Stimulated activated memory B cell treated with anti-CD40 and anti-IgM and Interleukin-4, amounts not matched to agents 10 μg/mL and 1 μg/mL and 100 μg/mL, for 72 hours (primary cell): ENCODE results near the gene MAPK8IP1.
"Not testable (repeated sequence)": the region's sequence is repeated elsewhere in the genome, so short reads cannot be mapped to it uniquely, and the experiment has no call there.

Experiments
- ATAC-seq: fragments of 150-1000 bp; cut with Tn5 transposase; 2 replicates; pipeline ENCODE4 v1.10.0; 2021
- H3K27ac Mint-ChIP-seq: one replicate; pipeline ENCODE4 v1.8.0; 2022; ENCODE audit warnings: mild to moderate bottlenecking, mixed read lengths
- H3K27me3 Mint-ChIP-seq: one replicate; pipeline ENCODE4 v1.8.0; 2022; ENCODE audit warnings: mixed read lengths
- H3K36me3 Mint-ChIP-seq: one replicate; pipeline ENCODE4 v1.8.0; 2022; ENCODE audit warnings: mixed read lengths
- H3K4me1 Mint-ChIP-seq: one replicate; pipeline ENCODE4 v1.8.0; 2022; ENCODE audit warnings: mixed read lengths
- H3K4me3 Mint-ChIP-seq: one replicate; pipeline ENCODE4 v1.8.0; 2022; ENCODE audit warnings: mild to moderate bottlenecking, moderate library complexity, mixed read lengths
- H3K9me3 Mint-ChIP-seq: one replicate; pipeline ENCODE4 v1.8.0; 2022; ENCODE audit warnings: mixed read lengths

The MAPK8IP1 gene

GRCh38 chr11:45895553-45896259 is 10.3 kb downstream of the MAPK8IP1 start:
- no peaks in the 10 kb centered on the region for H3K36me3 Mint-ChIP-seq

GRCh38 chr11:45896422-45896984 is 11.1 kb downstream of the MAPK8IP1 start:
- H3K27me3 Mint-ChIP-seq, result peaks cover 68% of the 10 kb centered on the region
- no peaks in the 10 kb centered on the region for H3K9me3 Mint-ChIP-seq
- no peak for ATAC-seq
- no peak overlapping the region for H3K27ac Mint-ChIP-seq
- H3K4me1 Mint-ChIP-seq, result peaks cover 17% of the 10 kb centered on the region
- no peak overlapping the region for H3K4me3 Mint-ChIP-seq
- no peaks in the 10 kb centered on the region for H3K36me3 Mint-ChIP-seq

More at GRCh38 chr11:45895553-45896259, 10.3 kb downstream of the MAPK8IP1 start:
- Mint-ChIP-seq H3K27ac (no peak overlapping the region), H3K27me3 (peaks cover 65% of the 10 kb centered on the region), H3K4me1 (peaks cover 14% of the 10 kb centered on the region), H3K4me3 (no peak overlapping the region), H3K9me3 (no peaks in the 10 kb centered on the region)
- no peak for ATAC-seq

GRCh38 chr11:45897556-45897955 is 12.1 kb downstream of the MAPK8IP1 start:
- H3K27ac Mint-ChIP-seq, result no peak overlapping the region
- H3K27me3 Mint-ChIP-seq, result peaks cover 68% of the 10 kb centered on the region
- peaks cover 17% of the 10 kb centered on the region for H3K4me1 Mint-ChIP-seq
- H3K36me3 Mint-ChIP-seq, result no peaks in the 10 kb centered on the region
- H3K9me3 Mint-ChIP-seq, result no peaks in the 10 kb centered on the region
- H3K4me3 Mint-ChIP-seq, result no peak overlapping the region
- ATAC-seq, result no peak

- Mint-ChIP-seq H3K4me1 (peaks cover 17% of the 10 kb centered on the region), H3K27ac (no peak overlapping the region), H3K27me3 (peaks cover 60% of the 10 kb centered on the region), H3K4me3 (peak overlapping the region; percentile 74), H3K9me3 (no peaks in the 10 kb centered on the region), H3K36me3 (no peaks in the 10 kb centered on the region)
- no peak for ATAC-seq
These were observed 13.6 kb downstream of the MAPK8IP1 start for GRCh38 chr11:45899086-45899447.

GRCh38 chr11:45899448-45900174 is 14.2 kb downstream of the MAPK8IP1 start:
- peaks cover 54% of the 10 kb centered on the region for H3K27me3 Mint-ChIP-seq
- peak overlapping the region; percentile 74 for H3K4me3 Mint-ChIP-seq
- peaks cover 17% of the 10 kb centered on the region for H3K4me1 Mint-ChIP-seq
- ATAC-seq, result peak; percentile 85
- H3K36me3 Mint-ChIP-seq, result no peaks in the 10 kb centered on the region
- H3K9me3 Mint-ChIP-seq, result no peaks in the 10 kb centered on the region
- no peak overlapping the region for H3K27ac Mint-ChIP-seq

- H3K9me3 Mint-ChIP-seq, H3K27ac Mint-ChIP-seq, H3K36me3 Mint-ChIP-seq: not testable (repeated sequence)
- ATAC-seq, result peak; percentile 1
- peaks cover 17% of the 10 kb centered on the region for H3K4me1 Mint-ChIP-seq
- peaks cover 47% of the 10 kb centered on the region for H3K27me3 Mint-ChIP-seq
- peak overlapping the region; percentile 74 for H3K4me3 Mint-ChIP-seq
These were observed 14.8 kb downstream of the MAPK8IP1 start for GRCh38 chr11:45900175-45900800.

- Mint-ChIP-seq H3K27me3 (peaks cover 40% of the 10 kb centered on the region), H3K36me3 (no peaks in the 10 kb centered on the region), H3K4me3 (peak overlapping the region; percentile 11), H3K9me3 (no peaks in the 10 kb centered on the region), H3K27ac (no peak overlapping the region), H3K4me1 (peaks cover 20% of the 10 kb centered on the region)
- ATAC-seq, result no peak
These were observed 15.6 kb downstream of the MAPK8IP1 start for GRCh38 chr11:45900916-45901617.

GRCh38 chr11:45901626-45902025 is 16.2 kb downstream of the MAPK8IP1 start:
- H3K4me1 Mint-ChIP-seq, result peaks cover 26% of the 10 kb centered on the region
- no peak for ATAC-seq
- no peak overlapping the region for H3K27ac Mint-ChIP-seq
- H3K36me3 Mint-ChIP-seq, result no peaks in the 10 kb centered on the region
- no peak overlapping the region for H3K4me3 Mint-ChIP-seq
- H3K9me3 Mint-ChIP-seq, result no peaks in the 10 kb centered on the region
- H3K27me3 Mint-ChIP-seq, result peaks cover 34% of the 10 kb centered on the region

GRCh38 chr11:45902452-45903380 is 17.3 kb downstream of the MAPK8IP1 start:
- H3K27ac Mint-ChIP-seq, result no peak overlapping the region
- no peaks in the 10 kb centered on the region for H3K36me3 Mint-ChIP-seq
- H3K9me3 Mint-ChIP-seq, result no peaks in the 10 kb centered on the region
- H3K4me1 Mint-ChIP-seq, result peaks cover 32% of the 10 kb centered on the region
- H3K27me3 Mint-ChIP-seq, result peaks cover 25% of the 10 kb centered on the region
- no peak overlapping the region for H3K4me3 Mint-ChIP-seq
- ATAC-seq, result no peak

- ATAC-seq, result no peak
- Mint-ChIP-seq H3K4me3 (no peak overlapping the region), H3K27me3 (peaks cover 9% of the 10 kb centered on the region), H3K4me1 (peaks cover 30% of the 10 kb centered on the region), H3K27ac (no peak overlapping the region), H3K36me3 (peaks cover 3% of the 10 kb centered on the region), H3K9me3 (no peaks in the 10 kb centered on the region)
These were observed 19.0 kb downstream of the MAPK8IP1 start for GRCh38 chr11:45904309-45904915.

- H3K27ac Mint-ChIP-seq, result no peak overlapping the region
- no peaks in the 10 kb centered on the region for H3K9me3 Mint-ChIP-seq
- H3K4me3 Mint-ChIP-seq, result no peak overlapping the region
- H3K4me1 Mint-ChIP-seq, result peaks cover 29% of the 10 kb centered on the region
- peaks cover 10% of the 10 kb centered on the region for H3K36me3 Mint-ChIP-seq
- peaks cover 9% of the 10 kb centered on the region for H3K27me3 Mint-ChIP-seq
- no peak for ATAC-seq
These were observed 19.6 kb downstream of the MAPK8IP1 start for GRCh38 chr11:45905095-45905494.

- H3K4me3 Mint-ChIP-seq, H3K27me3 Mint-ChIP-seq, H3K27ac Mint-ChIP-seq, H3K9me3 Mint-ChIP-seq: not testable (repeated sequence)
- H3K36me3 Mint-ChIP-seq, result peaks cover 13% of the 10 kb centered on the region
- peak; percentile 10 for ATAC-seq
- peaks cover 27% of the 10 kb centered on the region for H3K4me1 Mint-ChIP-seq
These were observed 20.1 kb downstream of the MAPK8IP1 start for GRCh38 chr11:45905576-45905975.

GRCh38 chr11:45906096-45906682 is 20.7 kb downstream of the MAPK8IP1 start:
- Mint-ChIP-seq H3K36me3 (peaks cover 19% of the 10 kb centered on the region), H3K27me3 (no peaks in the 10 kb centered on the region), H3K9me3 (no peaks in the 10 kb centered on the region), H3K4me3 (no peak overlapping the region), H3K4me1 (peaks cover 23% of the 10 kb centered on the region), H3K27ac (peak overlapping the region; percentile 4)
- peak; percentile 2 for ATAC-seq
